ENCODE results near the gene UNK. TPM values are rescaled to one million over a fixed set of nuclear protein-coding genes. Genes with fewer than 3 reads are reported as not detected.
A peak's percentile ranks its signal among the peaks of the same experiment; 100 is the strongest.

Gene UNK
- total RNA-seq, 2 experiments from 2014 or later, result 21.8 to 24.7 TPM

- no peaks in the 10 kb centered on the region for H3K9me3 Mint-ChIP-seq
- intact Hi-C loops (cut with micrococcal nuclease), result loop anchor here (2.0 to 10.0 kb wide), 5 partner anchors 48 to 490 kb away; partner anchors contain the start of genes GALR2, SRP68, UBALD2 and ZACN
- H3K36me3 Mint-ChIP-seq, result peaks cover 1% of the 10 kb centered on the region
- DNase-seq, result peak; percentile 96
- H3K27me3 Mint-ChIP-seq, result no peaks in the 10 kb centered on the region
- H3K27ac Mint-ChIP-seq, result peak overlapping the region; percentile 98
- H3K4me3 Mint-ChIP-seq, result peak overlapping the region; percentile 90
- ChIA-PET CTCF (interaction anchor here (0.8 to 2.7 kb wide), 9 partner anchors 9 to 70 kb away, joined by 4 to 15 read pairs (median 8); partner anchors contain the start of genes GALK1 and WBP2), POLR2A (interaction anchor here (0.5 to 4.7 kb wide), 13 partner anchors 9 to 286 kb away, joined by 3 to 57 read pairs (median 5); partner anchors contain the start of genes GALK1, UNC13D and WBP2)
- peaks cover 31% of the 10 kb centered on the region for H3K4me1 Mint-ChIP-seq (ENCODE audit: low read depth)
These were observed 647 bp downstream of the UNK start for GRCh38 chr17:75785016-75785890.

- no peaks in the 10 kb centered on the region for H3K9me3 Mint-ChIP-seq
- peaks cover 4% of the 10 kb centered on the region for H3K36me3 Mint-ChIP-seq
- no peak overlapping the region for H3K27ac Mint-ChIP-seq
- H3K4me1 Mint-ChIP-seq (ENCODE audit: low read depth), result peaks cover 26% of the 10 kb centered on the region
- no peak for DNase-seq
- ChIA-PET CTCF (interaction anchor here (0.9 to 1.6 kb wide), 7 partner anchors 8 to 64 kb away, joined by 3 to 6 read pairs (median 3); partner anchors contain the start of gene WBP2), POLR2A (interaction anchor here (1.0 to 2.1 kb wide), 3 partner anchors 11 to 14 kb away, joined by 3 to 7 read pairs (median 4); no protein-coding TSS in a partner anchor)
- no peak overlapping the region for H3K4me3 Mint-ChIP-seq
- intact Hi-C loops (cut with micrococcal nuclease), result no loop called here
- no peaks in the 10 kb centered on the region for H3K27me3 Mint-ChIP-seq
These were observed 6.6 kb downstream of the UNK start for GRCh38 chr17:75791254-75791653.

- CTCF ChIA-PET, result no interaction called here
These were observed 8.9 kb downstream of the UNK start for GRCh38 chr17:75793460-75793859.

DNA sequence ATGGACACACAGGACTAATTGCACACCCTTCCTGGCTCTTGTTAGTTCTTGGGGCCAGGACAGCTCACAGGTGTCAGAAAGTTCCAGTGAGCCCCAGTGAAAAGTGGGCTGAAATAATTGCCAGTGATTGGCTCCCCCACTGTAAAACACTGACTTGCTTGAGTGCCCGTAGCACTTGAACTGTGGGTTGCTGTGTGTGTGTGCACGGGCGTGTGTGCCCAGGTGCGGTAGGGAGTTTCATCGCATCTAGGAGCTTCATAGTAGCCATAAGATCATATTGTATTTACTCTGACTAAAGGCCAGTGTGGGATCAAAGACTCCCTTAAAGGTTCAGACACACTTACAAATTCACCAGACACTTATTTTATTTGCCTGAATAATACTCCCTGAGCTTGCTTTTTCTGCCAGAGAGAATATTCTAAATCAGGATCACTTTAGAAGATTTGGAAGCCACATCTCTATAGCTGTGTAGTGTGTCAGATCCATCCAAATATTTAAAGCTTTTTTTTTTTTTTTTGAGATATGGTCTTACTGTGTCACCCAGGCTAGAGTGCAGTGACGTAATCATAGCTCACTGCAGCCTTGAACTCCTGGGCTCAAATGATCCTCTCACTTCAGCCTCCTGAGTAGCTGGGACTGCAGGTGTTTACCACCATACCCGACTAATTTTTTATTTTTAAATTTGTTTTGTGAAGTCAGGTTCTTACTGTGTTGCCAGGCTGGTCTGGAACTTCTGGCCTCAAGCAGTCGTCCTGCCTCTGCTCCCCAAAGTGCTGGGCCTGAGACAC is 11.4 kb downstream of the UNK start:
- POLR2A ChIA-PET, result interaction anchor here (0.7 to 1.5 kb wide), 3 partner anchors 10 to 20 kb away, joined by 5 to 8 read pairs (median 6); no protein-coding TSS in a partner anchor
- no peaks in the 10 kb centered on the region for H3K27me3 Mint-ChIP-seq
- H3K36me3 Mint-ChIP-seq, result peaks cover 5% of the 10 kb centered on the region
- no peak overlapping the region for H3K4me3 Mint-ChIP-seq
- intact Hi-C loops (cut with micrococcal nuclease), result no loop called here
- CTCF ChIA-PET, result interaction anchor here (0.8 to 2.4 kb wide), 6 partner anchors 13 to 163 kb away, joined by 3 to 10 read pairs (median 4); no protein-coding TSS in a partner anchor
- peaks cover 17% of the 10 kb centered on the region for H3K4me1 Mint-ChIP-seq (ENCODE audit: low read depth)
- no peaks in the 10 kb centered on the region for H3K9me3 Mint-ChIP-seq
- DNase-seq, result no peak
- H3K27ac Mint-ChIP-seq, result no peak overlapping the region

More at GRCh38 chr17:75793460-75793859, 8.9 kb downstream of the UNK start:
- intact Hi-C loops (cut with micrococcal nuclease), result no loop called here
- no peak overlapping the region for H3K4me3 Mint-ChIP-seq
- peaks cover 4% of the 10 kb centered on the region for H3K36me3 Mint-ChIP-seq
- no peak for DNase-seq
- H3K27me3 Mint-ChIP-seq, result no peaks in the 10 kb centered on the region
- H3K27ac Mint-ChIP-seq, result peak overlapping the region; percentile 49
- POLR2A ChIA-PET, result interaction anchor here (1.4 kb wide), 1 partner anchor 7 kb away, joined by 4 read pairs; no protein-coding TSS in a partner anchor
- H3K9me3 Mint-ChIP-seq, result no peaks in the 10 kb centered on the region
- H3K4me1 Mint-ChIP-seq (ENCODE audit: low read depth), result peaks cover 17% of the 10 kb centered on the region

- Mint-ChIP-seq H3K36me3 (peaks cover 4% of the 10 kb centered on the region), H3K4me1 (ENCODE audit: low read depth) (peaks cover 9% of the 10 kb centered on the region), H3K4me3 (no peak overlapping the region), H3K9me3 (no peaks in the 10 kb centered on the region), H3K27me3 (no peaks in the 10 kb centered on the region), H3K27ac (no peak overlapping the region)
- no peak for DNase-seq
- POLR2A ChIA-PET, result interaction anchor here (1.4 kb wide), 1 partner anchor 9 kb away, joined by 3 read pairs; no protein-coding TSS in a partner anchor
- CTCF ChIA-PET, result interaction anchor here (0.8 to 1.1 kb wide), 3 partner anchors 11 to 38 kb away, joined by 3 read pairs; no protein-coding TSS in a partner anchor
- intact Hi-C loops (cut with micrococcal nuclease), result no loop called here
These were observed 14.8 kb downstream of the UNK start for GRCh38 chr17:75799402-75799801.

GRCh38 chr17:75803883-75804282 is 19.3 kb downstream of the UNK start:
- intact Hi-C loops (cut with micrococcal nuclease), result no loop called here
- CTCF ChIA-PET, result interaction anchor here (0.6 to 1.4 kb wide), 4 partner anchors 39 to 171 kb away, joined by 3 to 7 read pairs (median 4); partner anchors contain the start of gene GALK1

DNA sequence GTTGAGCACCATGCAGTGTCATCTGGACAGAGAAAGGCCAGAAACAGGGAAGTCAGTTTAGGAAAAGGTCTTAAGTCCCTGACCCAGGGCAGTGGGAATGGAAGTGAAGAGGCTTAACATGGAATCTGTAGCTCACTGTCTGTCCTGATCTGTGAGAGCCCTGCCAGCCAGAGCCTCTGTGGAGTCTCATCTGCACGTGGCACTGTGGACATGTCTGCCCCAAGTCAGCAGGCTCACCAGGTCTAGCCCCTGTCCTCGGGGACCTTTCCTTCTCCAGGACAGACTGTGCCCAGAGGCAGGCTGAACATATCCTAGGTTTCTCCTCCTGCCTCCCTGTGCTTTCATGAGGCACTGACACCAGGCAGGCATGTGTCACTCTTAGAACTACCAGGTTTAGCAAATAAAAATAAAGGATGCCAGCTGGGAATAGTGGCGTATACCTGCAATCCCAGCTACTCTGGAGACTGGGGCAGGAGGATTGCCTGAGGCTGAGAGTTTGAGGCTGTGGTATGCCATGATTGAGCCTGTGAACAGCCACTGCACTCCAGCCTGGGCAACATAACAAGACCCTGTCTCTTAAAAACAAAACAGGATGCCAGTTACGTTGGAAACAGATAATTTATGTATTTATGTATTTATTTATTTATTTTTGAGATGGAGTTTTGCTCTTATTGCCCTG is 22.4 kb downstream of the UNK start:
- intact Hi-C loops (cut with micrococcal nuclease), result no loop called here
- Mint-ChIP-seq H3K27ac (no peak overlapping the region), H3K36me3 (peaks cover 2% of the 10 kb centered on the region), H3K27me3 (no peaks in the 10 kb centered on the region), H3K4me1 (ENCODE audit: low read depth) (peaks cover 15% of the 10 kb centered on the region), H3K9me3 (no peaks in the 10 kb centered on the region), H3K4me3 (no peak overlapping the region)
- ChIA-PET CTCF (interaction anchor here (2.2 kb wide), 1 partner anchor 41 kb away, joined by 8 read pairs; no protein-coding TSS in a partner anchor), POLR2A (no interaction called here)
- DNase-seq, result no peak

More at GRCh38 chr17:75803883-75804282, 19.3 kb downstream of the UNK start:
- peaks cover 13% of the 10 kb centered on the region for H3K4me1 Mint-ChIP-seq (ENCODE audit: low read depth)
- no peak for DNase-seq
- H3K27me3 Mint-ChIP-seq, result no peaks in the 10 kb centered on the region
- no peaks in the 10 kb centered on the region for H3K9me3 Mint-ChIP-seq
- POLR2A ChIA-PET, result interaction anchor here (1.0 to 1.3 kb wide), 2 partner anchors 9 to 18 kb away, joined by 3 to 6 read pairs; no protein-coding TSS in a partner anchor
- H3K4me3 Mint-ChIP-seq, result no peak overlapping the region
- H3K27ac Mint-ChIP-seq, result no peak overlapping the region
- H3K36me3 Mint-ChIP-seq, result peaks cover 4% of the 10 kb centered on the region

GRCh38 chr17:75807861-75808260 is 23.3 kb downstream of the UNK start:
- Mint-ChIP-seq H3K4me1 (ENCODE audit: low read depth) (peaks cover 15% of the 10 kb centered on the region), H3K27me3 (no peaks in the 10 kb centered on the region), H3K4me3 (no peak overlapping the region), H3K36me3 (peaks cover 7% of the 10 kb centered on the region), H3K9me3 (no peaks in the 10 kb centered on the region), H3K27ac (no peak overlapping the region)
- CTCF ChIA-PET, result interaction anchor here (0.6 to 2.5 kb wide), 6 partner anchors 19 to 133 kb away, joined by 3 to 8 read pairs (median 4); no protein-coding TSS in a partner anchor
- intact Hi-C loops (cut with micrococcal nuclease), result no loop called here
- POLR2A ChIA-PET, result no interaction called here
- no peak for DNase-seq

DNA sequence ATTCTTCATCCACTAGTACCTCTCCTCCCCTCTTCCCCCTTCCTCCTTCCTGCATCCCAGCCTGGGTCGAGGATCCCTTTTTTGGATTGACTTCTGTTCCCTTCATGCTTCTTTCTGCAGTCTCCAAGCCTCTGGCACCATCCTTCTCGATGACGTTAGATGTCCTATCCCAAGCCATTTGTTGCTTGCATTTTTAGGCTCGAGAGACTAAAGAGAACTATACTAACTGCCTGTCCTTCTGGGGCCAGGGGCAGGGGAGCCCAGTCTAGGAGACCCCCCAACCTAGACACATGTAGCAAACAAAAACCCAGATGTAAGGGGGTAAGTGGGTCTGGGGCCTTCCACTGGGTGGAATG is 23.9 kb downstream of the UNK start:
- no peak overlapping the region for H3K4me3 Mint-ChIP-seq
- ChIA-PET CTCF (interaction anchor here (0.6 to 2.5 kb wide), 6 partner anchors 39 to 134 kb away, joined by 3 to 8 read pairs (median 4); no protein-coding TSS in a partner anchor), POLR2A (interaction anchor here (1.4 kb wide), 1 partner anchor 15 kb away, joined by 3 read pairs; no protein-coding TSS in a partner anchor)
- intact Hi-C loops (cut with micrococcal nuclease), result no loop called here
- H3K27ac Mint-ChIP-seq, result peak overlapping the region; percentile 34
- H3K4me1 Mint-ChIP-seq (ENCODE audit: low read depth), result peaks cover 12% of the 10 kb centered on the region
- H3K9me3 Mint-ChIP-seq, result no peaks in the 10 kb centered on the region
- no peaks in the 10 kb centered on the region for H3K27me3 Mint-ChIP-seq
- no peak for DNase-seq
- peaks cover 8% of the 10 kb centered on the region for H3K36me3 Mint-ChIP-seq

DNA sequence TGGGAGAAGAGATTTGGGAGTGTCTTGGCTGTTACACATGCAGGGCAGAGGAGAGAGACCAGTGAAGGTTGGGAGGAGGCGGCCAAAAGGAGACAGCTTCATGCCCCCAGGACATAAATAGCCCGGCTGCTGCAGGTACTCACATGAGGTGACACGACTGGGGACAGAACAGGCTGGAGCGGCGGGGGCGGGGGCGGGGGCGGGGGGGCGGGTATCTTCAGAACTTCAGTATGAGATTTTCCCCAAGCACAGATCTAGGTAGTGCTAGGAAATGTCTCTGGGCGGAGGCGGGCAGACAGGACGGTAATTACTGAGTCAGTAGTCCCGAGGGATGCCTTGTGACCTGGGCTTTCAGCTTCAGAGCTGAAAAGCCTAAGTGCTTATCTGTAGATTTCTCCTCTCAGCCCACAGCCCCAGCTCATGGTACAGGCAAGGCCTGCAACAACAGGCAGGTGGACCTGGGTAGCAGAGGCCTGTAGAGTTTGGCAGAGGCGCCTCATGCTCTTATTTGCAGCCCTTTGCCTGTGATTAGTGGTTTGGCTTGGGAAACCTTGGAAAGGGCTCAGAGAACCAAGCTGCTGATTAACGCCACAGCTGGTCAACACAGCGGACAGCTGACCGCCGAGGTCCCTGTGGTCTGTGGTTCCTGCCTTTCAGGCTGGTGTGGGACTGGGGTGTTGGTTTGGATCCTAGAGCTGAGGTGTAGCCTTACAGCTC is 24.5 kb downstream of the UNK start:
- Mint-ChIP-seq H3K4me1 (ENCODE audit: low read depth) (peaks cover 7% of the 10 kb centered on the region), H3K27ac (peak overlapping the region; percentile 34), H3K36me3 (peaks cover 8% of the 10 kb centered on the region), H3K27me3 (no peaks in the 10 kb centered on the region), H3K4me3 (no peak overlapping the region), H3K9me3 (no peaks in the 10 kb centered on the region)
- intact Hi-C loops (cut with micrococcal nuclease), result no loop called here
- DNase-seq, result peak; percentile 45
- ChIA-PET CTCF (interaction anchor here (1.0 to 2.5 kb wide), 6 partner anchors 12 to 61 kb away, joined by 3 to 8 read pairs (median 4); no protein-coding TSS in a partner anchor), POLR2A (interaction anchor here (1.0 to 1.4 kb wide), 2 partner anchors 15 to 29 kb away, joined by 3 read pairs; no protein-coding TSS in a partner anchor)

Data from activated CD4-positive, alpha-beta memory T cell treated with anti-CD3 and anti-CD28 coated beads for 36 hours (primary cell).